SK-N-SH treated with all-trans-retinoic acid at 6 μM for 48 hours (cell line): ENCODE measurements around the gene JUND.

Experiments
- CREB5 ChIP-seq: fragments of 250-450 bp; sonication (Bioruptor Pico); IDR thresholded peaks from 2 replicates; pipeline ENCODE4 v1.5.1; 2020; ENCODE audit warnings: low read depth, mild to moderate bottlenecking, moderate library complexity
- TCF4 ChIP-seq: fragments of 250-450 bp; sonication (Bioruptor Pico); IDR thresholded peaks from 2 replicates; pipeline ENCODE4 v1.8.0; 2021; ENCODE audit warnings: mild to moderate bottlenecking, moderate library complexity, borderline replicate concordance
- ZFP30 ChIP-seq: fragments of 450-650 bp; formaldehyde crosslinking; IDR thresholded peaks from 2 replicates; pipeline ENCODE4 v1.5.0; 2022; ENCODE audit warnings: mild to moderate bottlenecking, moderate library complexity

- TF ChIP-seq TCF4 (CRISPR knock-in tag) = no peak
- no peak for TF ChIP-seq ZFP30 (CRISPR knock-in tag)
- TF ChIP-seq CREB5 (CRISPR knock-in tag) = no peak
Measured at GRCh38 chr19:18295034-18295451, 13.6 kb upstream of the JUND start.
